K562 (cell line): ENCODE measurements around the gene ZNHIT2. TPM values are rescaled to one million over a fixed set of nuclear protein-coding genes. Genes with fewer than 3 reads are reported as not detected.
A peak's percentile ranks its signal among the peaks of the same experiment; 100 is the strongest.

Experiments used
- BHLHE40 ChIP-seq: IDR thresholded peaks from 2 replicates; pipeline ENCODE4 v1.6.1; 2011; ENCODE audit warnings: low read length, improper control_type of control experiment
- CREM ChIP-seq: IDR thresholded peaks from 2 replicates; pipeline ENCODE4 v1.6.1; 2014; ENCODE audit warnings: antibody characterized with exemption, low read depth
- ESRRB ChIP-seq: fragments of 250-450 bp; sonication (Bioruptor Pico); IDR thresholded peaks from 2 replicates; pipeline ENCODE4 v1.5.0; 2020; ENCODE audit warnings: mild to moderate bottlenecking, moderate library complexity, borderline replicate concordance
- FOXA3 ChIP-seq, 2 experiments: fragments of 450-650 bp in 1 of 2; sonication (generic) in 1 of 2; formaldehyde crosslinking; IDR thresholded peaks in 1 of 2; conservative IDR thresholded peaks in 1 of 2; 2 replicates each; pipeline versions ENCODE4 v1.4.0 to v1.8.0; 2020 to 2022; ENCODE audit warnings: mild to moderate bottlenecking in 2 of 2, missing genetic modification reagents in 1 of 2
- HDAC6 ChIP-seq: IDR thresholded peaks from 2 replicates; pipeline ENCODE4 v1.6.1; 2012; ENCODE audit warnings: low read depth, mild to moderate bottlenecking, control low read depth, inconsistent platforms, low read length, moderate library complexity
- KAT7 ChIP-seq: sonication (generic); formaldehyde crosslinking; IDR thresholded peaks from 2 replicates; pipeline ENCODE4 v1.8.0; 2022; ENCODE audit warnings: missing genetic modification reagents, mild to moderate bottlenecking, borderline replicate concordance
- MBD2 ChIP-seq: sonication (generic); IDR thresholded peaks from 2 replicates; pipeline ENCODE4 v1.6.1; 2016; ENCODE audit warnings: low read depth, borderline replicate concordance
- MEIS2 ChIP-seq: fragments of 450-650 bp; IDR thresholded peaks from 2 replicates; pipeline ENCODE4 v1.6.1; 2014; ENCODE audit warnings: mild to moderate bottlenecking; ENCODE audit not compliant: partially characterized antibody
- MTA1 ChIP-seq: fragments of 450-650 bp; IDR thresholded peaks from 2 replicates; pipeline ENCODE4 v1.6.1; 2017; ENCODE audit warnings: borderline replicate concordance
- NEUROD1 ChIP-seq: fragments of 150-350 bp; IDR thresholded peaks from 2 replicates; pipeline ENCODE4 v1.6.1; 2014; ENCODE audit warnings: borderline replicate concordance, low read length, low read depth; ENCODE audit not compliant: partially characterized antibody
- NKRF ChIP-seq: fragments of 450-650 bp; IDR thresholded peaks from 2 replicates; pipeline ENCODE4 v1.6.1; 2016; ENCODE audit warnings: borderline replicate concordance
- NR4A1 ChIP-seq, 2 experiments: fragments of 250-450 bp in 1 of 2; fragments of 450-650 bp in 1 of 2; sonication (Bioruptor Pico) in 1 of 2; IDR thresholded peaks; 2 replicates each; pipeline versions ENCODE4 v1.4.0 to v1.6.1; 2016 to 2020; ENCODE audit warnings: mild to moderate bottlenecking in 2 of 2, missing compliant biosample characterization in 1 of 2, missing genetic modification characterization in 1 of 2, moderate library complexity in 1 of 2
- PHF8 ChIP-seq: fragments of 200-600 bp; sonication (generic); IDR thresholded peaks from 2 replicates; pipeline ENCODE4 v1.6.1; 2012; ENCODE audit warnings: mixed run types, mild to moderate bottlenecking, inconsistent platforms, low read length, moderate library complexity, borderline replicate concordance
- POLR2A ChIP-seq: fragments of 450-650 bp; conservative IDR thresholded peaks from 2 replicates; pipeline ENCODE4 v1.6.1; 2016
- PRPF4 ChIP-seq: fragments of 200-400 bp; formaldehyde crosslinking; IDR thresholded peaks from one replicate; pipeline ENCODE4 v1.6.1; 2017; ENCODE audit warnings: low read length, low read depth, mild to moderate bottlenecking; ENCODE audit not compliant: insufficient read depth, poor library complexity, severe bottlenecking
- SP2 ChIP-seq: IDR thresholded peaks from 2 replicates; pipeline ENCODE4 v1.6.1; 2011; ENCODE audit warnings: mild to moderate bottlenecking, low read depth, low read length, moderate library complexity; ENCODE audit not compliant: poor library complexity, severe bottlenecking; ENCODE audit errors: extremely low read depth
- TRIM28 ChIP-seq: fragments of 450-650 bp; IDR thresholded peaks from 2 replicates; pipeline ENCODE4 v1.6.1; 2017
- ZNF217 ChIP-seq: sonication (generic); formaldehyde crosslinking; IDR thresholded peaks from 2 replicates; pipeline ENCODE4 v1.8.0; 2022; ENCODE audit warnings: mild to moderate bottlenecking, missing genetic modification reagents
- polyA plus RNA-seq, 8 experiments: library from polyadenylated mRNA; depleted of rRNA in 4 of 8; stranded (reverse) in 5 of 8; unstranded in 3 of 8; fragments of >200 nt; fragmentation: Nextera tagmentation in 2 of 8; fragmentation: Illumina TruSeq in 1 of 8; extraction: Ambion mirVana in 2 of 8; extraction: Trizol in 1 of 8; gene quantifications; 2 replicates each; pipeline versions ENCODE4 v1.2.1 to v1.2.3, GENCODE V29; 2011 to 2014; ENCODE audit warnings: inconsistent platforms in 1 of 8, missing spikeins in 1 of 8
- total RNA-seq, 7 experiments: library from RNA; depleted of rRNA in 6 of 7; stranded (reverse); fragments of >200 nt in 6 of 7; fragmentation: Illumina TruSeq in 2 of 7; extraction: Trizol in 2 of 7; gene quantifications; 2 replicates each; pipeline versions ENCODE4 v1.2.1 to v1.2.3, GENCODE V29; 2011 to 2021; ENCODE audit warnings: low replicate concordance in 1 of 7
- TF ChIP-seq, protein P1 (sequence below): sonication (generic); formaldehyde crosslinking; IDR thresholded peaks from 2 replicates; pipeline ENCODE4 v1.8.1; 2023; ENCODE audit warnings: mild to moderate bottlenecking, missing genetic modification reagents

Gene ZNHIT2
- total and polyA plus RNA-seq, 9 of the 15 experiments (the other 6 are each of a cell fraction or from before 2014, with no cell fraction given): 0.08 to 39.0 (median 2.5) TPM

DNA sequence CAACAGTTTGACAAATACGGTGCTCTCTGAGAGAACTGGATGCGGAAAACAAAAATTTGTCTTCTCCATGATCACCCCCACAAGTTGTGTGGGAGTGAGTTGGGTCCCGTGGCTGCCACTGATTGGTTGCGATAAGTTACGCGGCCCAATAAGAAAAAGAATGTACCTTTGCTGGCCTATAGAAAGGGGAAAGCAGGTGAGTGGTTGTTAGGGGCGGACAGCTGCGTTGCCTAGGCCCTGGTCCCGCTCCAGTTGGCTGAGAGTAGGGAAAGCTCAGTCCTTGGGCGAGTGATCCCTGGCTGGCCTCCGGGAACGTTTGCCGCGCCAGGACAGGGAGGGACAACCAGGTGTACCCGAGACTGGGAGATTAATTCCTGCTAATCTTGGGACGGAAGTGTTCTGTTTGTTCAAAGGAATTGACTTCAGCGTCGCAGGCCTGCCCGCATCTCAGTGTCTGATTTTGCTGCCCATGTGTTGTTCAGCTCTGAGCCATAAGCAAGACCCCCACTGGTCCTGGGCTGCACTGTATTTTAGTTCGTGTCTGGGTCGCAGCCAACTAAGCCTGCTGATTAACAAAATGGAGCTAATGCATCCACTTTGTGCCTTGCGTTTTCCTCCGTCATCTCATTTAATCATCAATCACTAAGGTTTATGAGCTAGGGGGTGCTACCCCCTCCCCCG, 17.6 kb upstream of the ZNHIT2 start (continued):
- TF ChIP-seq PRPF4 (no peak), FOXA3 (CRISPR knock-in tag; conservative IDR thresholded peaks at IDR 0.05 in 1 of 2, IDR thresholded peaks at IDR 0.05 in 1 of 2) (peak in 1 of 2 experiments; percentile 54; a peak in 1 of 4 replicates), ZNF217 (CRISPR knock-in tag) (no peak), BHLHE40 (peak; percentile 68; the same call in 1 of the 2 replicates), NKRF (peak; percentile 50; the same call in 1 of the 2 replicates), CREM (peak; percentile 57; the same call in 1 of the 2 replicates), SP2 (peak; percentile 72), NR4A1 (CRISPR knock-in tag; IDR thresholded peaks at IDR 0.05) (no peak), NR4A1 (tag; IDR thresholded peaks at IDR 0.05) (0 out of 2 replicates have a peak, but pooled peaks have one; percentile 18), POLR2A (peak; percentile 15; the same call in 1 of the 2 replicates), KAT7 (CRISPR knock-in tag) (0 out of 2 replicates have a peak, but pooled peaks have one; percentile 1), ESRRB (CRISPR knock-in tag) (0 out of 2 replicates have a peak, but pooled peaks have one; percentile 19), MBD2 (peak; percentile 72), NEUROD1 (peak; percentile 95), MTA1 (no peak), PHF8 (peak; percentile 47; the same call in 1 of the 2 replicates), MEIS2 (peak; percentile 19), TRIM28 (no peak), HDAC6 (no peak)
- TF ChIP-seq, protein P1, sequence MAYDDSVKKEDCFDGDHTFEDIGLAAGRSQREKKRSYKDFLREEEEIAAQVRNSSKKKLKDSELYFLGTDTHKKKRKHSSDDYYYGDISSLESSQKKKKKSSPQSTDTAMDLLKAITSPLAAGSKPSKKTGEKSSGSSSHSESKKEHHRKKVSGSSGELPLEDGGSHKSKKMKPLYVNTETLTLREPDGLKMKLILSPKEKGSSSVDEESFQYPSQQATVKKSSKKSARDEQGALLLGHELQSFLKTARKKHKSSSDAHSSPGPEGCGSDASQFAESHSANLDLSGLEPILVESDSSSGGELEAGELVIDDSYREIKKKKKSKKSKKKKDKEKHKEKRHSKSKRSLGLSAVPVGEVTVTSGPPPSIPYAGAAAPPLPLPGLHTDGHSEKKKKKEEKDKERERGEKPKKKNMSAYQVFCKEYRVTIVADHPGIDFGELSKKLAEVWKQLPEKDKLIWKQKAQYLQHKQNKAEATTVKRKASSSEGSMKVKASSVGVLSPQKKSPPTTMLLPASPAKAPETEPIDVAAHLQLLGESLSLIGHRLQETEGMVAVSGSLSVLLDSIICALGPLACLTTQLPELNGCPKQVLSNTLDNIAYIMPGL (CRISPR knock-in tag): peak; percentile 35; the same call in 1 of the 2 replicates
